Transverse colon (tissue), 4 donors: Measurements from ENCODE around the gene CCNT1.

Experiments used
- CTCF ChIP-seq, 5 experiments: fragments of 200-600 bp in 3 of 5; fragments of 450-650 bp in 2 of 5; sonication (generic) in 3 of 5; IDR thresholded peaks; 1 replicate in 2 of 5; 2 replicates in 3 of 5; pipeline ENCODE4 v1.5.1; 2016 to 2017; ENCODE audit warnings: antibody characterized with exemption in 5 of 5, inconsistent platforms in 3 of 5, mild to moderate bottlenecking in 2 of 5, moderate library complexity in 1 of 5
- EP300 ChIP-seq: sonication (generic); formaldehyde crosslinking; IDR thresholded peaks from one replicate; pipeline ENCODE4 v1.6.1; 2017; ENCODE audit warnings: antibody characterized with exemption, low read depth
- POLR2AphosphoS5 ChIP-seq, 3 donors: sonication (generic); formaldehyde crosslinking; IDR thresholded peaks; one replicate each; pipeline ENCODE4 v1.6.1; 2016; ENCODE audit warnings: antibody characterized with exemption in 3 of 3

GRCh38 chr12:48694038-48694437 is 22.5 kb downstream of the CCNT1 start:
- TF ChIP-seq EP300 = no peak
- no peak for TF ChIP-seq POLR2AphosphoS5 (IDR thresholded peaks at IDR 0.05)
- no peak for TF ChIP-seq CTCF (IDR thresholded peaks at IDR 0.05)
